ENCODE data around the gene ADGRB3. TPM values are rescaled to one million over a fixed set of nuclear protein-coding genes. Genes with fewer than 3 reads are reported as not detected.
A peak's percentile ranks its signal among the peaks of the same experiment; 100 is the strongest.

Gene ADGRB3
- total and polyA plus RNA-seq, 10 of the 15 experiments (the other 5 are each of a cell fraction or from before 2014, with no cell fraction given), result 0.03 to 0.06 TPM; not detected in 8

GRCh38 chr6:68876792-68877493 lies 241.9 kb downstream of the ADGRB3 start:
- no peaks in the 10 kb centered on the region for H3K4me1 ChIP-seq (ENCODE audit: control insufficient read depth, insufficient read depth, low read length)
- no peak overlapping the region for H3K27ac ChIP-seq (ENCODE audit: control insufficient read depth, insufficient read depth)
- ChIA-PET SMC1A (ENCODE audit: uncharacterized antibody, unreplicated experiment) (no interaction called here), POLR2A (no interaction called here), RAD21 (ENCODE audit: unreplicated experiment) (no interaction called here), CTCF (no interaction called here)
- no peaks in the 10 kb centered on the region for H4K20me1 ChIP-seq (ENCODE audit: control insufficient read depth, insufficient read depth)
- H3K79me2 ChIP-seq (ENCODE audit: control insufficient read depth, insufficient read depth, low read length), result no peaks in the 10 kb centered on the region
- BruUV-seq (replicated peaks), result no TSS peak
- H3K27me3 ChIP-seq (replicated peaks in 1 of 2; ENCODE audit: control insufficient read depth in 2 of 2, insufficient read depth in 2 of 2, low read length in 1 of 2), result no peaks in the 10 kb centered on the region
- ATAC-seq (0 out of 3 replicates have a peak, but pooled peaks have one; percentile 42), DNase-seq (ENCODE audit: low read depth, low spot score) (no peak), FAIRE-seq (no peak)
- no peaks in the 10 kb centered on the region for H3K36me3 ChIP-seq (ENCODE audit: control insufficient read depth in 2 of 2, insufficient read depth in 2 of 2, low read length in 1 of 2)
- in situ Hi-C loops (cut with MboI) (no loop called here), intact Hi-C loops (cut with micrococcal nuclease; ENCODE audit: unreplicated experiment) (loop anchor here (1.0 to 10.0 kb wide), 2 partner anchors 91 to 1228 kb away; no protein-coding TSS in a partner anchor)
- no peak overlapping the region for H3K4me2 ChIP-seq (ENCODE audit: control insufficient read depth, insufficient read depth)
- no peaks in the 10 kb centered on the region for H3K9me3 ChIP-seq (replicated peaks; ENCODE audit: control insufficient read depth, insufficient read depth, low read length)
- TF ChIP-seq SMAD1 (IDR thresholded peaks at IDR 0.05; ENCODE audit: low read depth, partially characterized antibody) (no peak), CREB1 (IDR thresholded peaks at IDR 0.05; ENCODE audit: low read depth) (no peak), RAD21 (IDR thresholded peaks at IDR 0.05; ENCODE audit: insufficient read depth, low read depth, low read length) (peak; percentile 49), BCL11A (IDR thresholded peaks at IDR 0.05; ENCODE audit: low read depth, low read length) (no peak), CTCF (IDR thresholded peaks at IDR 0.05 in 2 of 3, conservative IDR thresholded peaks at IDR 0.05 in 1 of 3; ENCODE audit: control insufficient read depth in 2 of 3, extremely low read depth in 1 of 3, insufficient read depth in 1 of 3, low read depth in 3 of 3, low read length in 3 of 3) (peak in 2 of 3 experiments; percentile 22 to 24; a peak in 3 of 6 replicates), ZBTB4 (CRISPR knock-in tag; IDR thresholded peaks at IDR 0.05) (no peak)
- 13% methylated on average over 2 of the region's 2 CpGs for WGBS (ENCODE audit: insufficient coverage, insufficient replicate concordance, low lambda C conversion rate, missing lambda C conversion rate)
- H3K9ac ChIP-seq (ENCODE audit: control insufficient read depth, insufficient read depth, low read length), result no peak overlapping the region
- H2AFZ ChIP-seq (ENCODE audit: control insufficient read depth, low read depth, low read length), result no peak overlapping the region
- H3K4me3 ChIP-seq, result no peak overlapping the region
